Stimulated activated CD8-positive, alpha-beta memory T cell treated with anti-CD3 and anti-CD28 coated beads, Interleukin-15, amount 100 ng/mL, for 1 hour (primary cell): Measurements from ENCODE around the gene SRGAP2B.
"Not testable (repeated sequence)": the region's sequence is repeated elsewhere in the genome, so short reads cannot be mapped to it uniquely, and the experiment has no call there.

Source experiments
- DNase-seq: peaks from one replicate; pipeline ENCODE4 v3.0.0-alpha.2; 2020; ENCODE audit warnings: low read depth

Gene SRGAP2B

DNA sequence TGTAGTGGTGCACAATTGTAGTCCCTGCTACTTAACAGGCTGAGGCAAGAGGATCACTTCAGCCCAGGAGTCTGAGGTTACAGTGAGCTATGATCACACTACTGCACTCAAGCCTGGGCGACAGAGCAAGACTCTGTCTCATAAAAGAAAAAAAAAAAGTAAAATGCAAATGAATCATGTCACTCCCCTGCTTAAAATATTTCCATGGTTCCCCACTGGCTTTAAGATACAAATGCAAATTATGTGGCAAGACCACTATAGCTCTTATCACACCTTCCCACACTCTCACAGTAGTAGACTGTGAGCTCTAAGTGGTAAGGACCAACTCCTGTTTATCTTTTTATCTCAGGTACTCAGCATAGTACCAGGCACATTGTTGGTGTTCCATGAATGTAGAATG is 53.6 kb downstream of the SRGAP2B start:
- DNase-seq = not testable (repeated sequence)

DNA sequence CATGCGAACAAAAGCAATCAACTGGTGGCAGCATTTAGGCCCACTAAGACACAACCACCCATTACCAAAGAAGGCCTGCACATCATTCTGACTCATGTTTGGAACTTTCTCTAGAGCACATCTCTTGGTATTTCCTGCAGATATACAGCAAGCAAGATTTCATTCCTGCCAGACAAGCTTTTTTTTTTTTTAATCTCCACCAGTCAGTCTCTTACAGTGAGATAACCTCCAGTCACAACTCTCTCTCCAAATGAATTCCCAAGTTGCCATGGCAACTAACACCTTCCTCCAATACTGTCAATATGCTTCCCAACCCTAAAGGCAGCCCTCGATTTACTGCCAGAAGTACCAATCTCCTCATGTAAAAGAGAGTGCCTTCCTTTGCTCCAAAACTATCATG is 59.1 kb downstream of the SRGAP2B start:
- DNase-seq = not testable (repeated sequence)

DNA sequence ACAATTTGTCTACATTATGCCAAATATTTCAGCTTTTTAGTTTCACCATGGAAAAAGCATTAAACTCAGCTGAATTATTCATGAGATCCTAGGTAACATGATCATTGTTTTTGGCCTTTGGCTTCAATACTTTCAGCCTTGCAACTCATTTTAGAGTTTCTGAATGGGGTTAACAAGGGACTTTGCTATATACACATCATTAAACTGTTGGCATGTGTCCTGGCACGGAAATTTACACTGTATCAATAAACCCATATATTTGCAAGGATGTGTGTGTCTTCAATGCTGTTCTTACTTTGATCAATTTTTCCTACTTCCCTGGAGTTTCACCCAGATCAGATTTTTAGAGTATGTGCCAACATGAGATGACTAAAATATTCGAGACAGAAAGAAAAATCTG is 61.6 kb downstream of the SRGAP2B start:
- DNase-seq = not testable (repeated sequence)

DNA sequence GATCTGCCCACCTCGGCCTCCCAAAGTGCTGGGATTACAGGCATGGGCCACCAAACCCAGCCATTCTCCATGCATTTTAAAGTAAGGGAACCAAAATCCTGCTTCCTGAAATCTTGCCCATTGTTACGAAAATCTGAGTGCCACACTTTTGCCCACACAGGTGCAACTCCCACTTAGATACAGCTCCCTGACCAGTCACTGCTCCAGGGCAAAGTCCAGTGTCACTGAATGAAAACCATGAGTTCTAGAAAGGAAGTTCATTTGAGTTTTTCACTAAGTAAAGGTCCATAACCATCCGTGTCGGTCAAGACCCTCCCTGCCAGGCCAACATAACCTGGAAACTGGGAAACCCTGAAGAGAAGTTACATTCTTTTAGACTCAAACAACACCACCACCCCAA is 67.9 kb downstream of the SRGAP2B start:
- not testable (repeated sequence) for DNase-seq

DNA sequence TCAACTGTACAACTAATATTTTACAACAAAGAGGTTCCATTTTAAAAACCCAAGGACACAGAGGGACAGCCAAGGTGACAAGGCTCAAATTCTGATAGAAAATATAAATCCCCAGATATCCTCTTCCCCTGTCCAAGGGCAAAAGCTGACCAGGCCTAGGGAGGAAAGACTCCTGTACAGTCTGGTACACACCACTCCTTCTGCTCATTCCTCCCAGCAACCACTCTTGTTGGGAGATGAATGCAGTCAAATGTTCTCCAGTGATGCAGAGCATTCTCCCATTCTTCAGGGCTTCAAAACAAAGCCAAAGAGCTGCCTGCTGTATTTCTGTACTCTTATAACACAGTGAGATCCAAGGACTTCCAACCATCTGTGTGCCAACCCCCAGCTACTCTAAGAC is 69.8 kb downstream of the SRGAP2B start:
- DNase-seq = not testable (repeated sequence)

DNA sequence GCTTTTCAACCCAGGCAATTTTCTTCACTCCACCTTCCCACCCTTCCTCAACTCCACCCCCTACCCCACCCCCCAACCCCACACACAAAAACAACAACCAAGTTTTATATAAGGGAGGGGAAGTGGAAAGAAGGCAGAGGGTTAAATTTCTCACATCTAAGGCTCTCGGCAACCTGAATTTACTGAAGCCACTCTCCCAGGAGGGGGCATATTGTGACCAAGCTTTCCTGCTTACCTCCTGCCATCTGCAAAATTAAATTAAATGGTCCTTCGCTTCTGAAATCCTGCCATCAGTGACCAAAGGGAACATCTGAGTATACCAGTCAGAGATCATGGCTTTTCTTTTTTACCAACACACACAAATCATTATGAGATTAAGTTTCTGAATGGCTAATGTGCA is 72.9 kb downstream of the SRGAP2B start:
- not testable (repeated sequence) for DNase-seq

DNA sequence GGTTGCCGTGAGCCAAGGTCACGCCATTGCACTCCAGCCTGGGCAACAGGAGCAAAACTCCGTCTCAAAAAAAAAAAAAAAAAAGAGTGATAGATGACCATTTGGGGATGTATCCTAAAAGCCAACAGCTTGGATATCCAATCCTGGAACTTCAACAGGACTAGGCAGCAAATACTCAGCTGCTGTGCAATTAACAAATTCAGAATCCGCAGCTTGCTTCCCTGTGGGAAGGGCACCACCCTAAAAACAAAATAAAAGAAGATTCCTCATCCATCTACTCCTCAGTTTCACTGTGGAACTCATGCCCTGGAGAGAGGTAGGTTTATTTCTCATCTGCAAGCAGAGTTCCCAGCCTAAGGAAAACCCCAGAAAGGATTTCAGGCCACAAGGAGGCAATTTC is 73.4 kb downstream of the SRGAP2B start:
- not testable (repeated sequence) for DNase-seq

DNA sequence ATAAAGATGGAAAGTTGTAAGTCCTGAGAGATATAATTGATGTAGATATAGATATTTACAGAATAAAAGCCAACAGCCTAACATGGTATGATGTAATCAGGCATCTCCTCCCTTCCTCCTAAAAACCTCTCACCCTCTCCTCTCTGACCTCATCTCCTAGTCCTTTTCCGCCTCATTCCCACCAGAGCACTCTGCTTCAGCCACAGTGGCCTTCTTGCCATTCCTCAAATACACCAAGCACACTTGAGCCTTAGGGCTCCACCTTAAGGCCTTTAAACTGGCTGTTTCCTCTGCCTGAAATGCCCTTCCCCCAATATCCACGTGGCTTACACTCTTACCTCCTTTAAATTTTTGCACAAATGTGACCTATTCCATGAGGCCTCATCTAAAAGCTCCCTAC is 75.4 kb downstream of the SRGAP2B start:
- DNase-seq = not testable (repeated sequence)

DNA sequence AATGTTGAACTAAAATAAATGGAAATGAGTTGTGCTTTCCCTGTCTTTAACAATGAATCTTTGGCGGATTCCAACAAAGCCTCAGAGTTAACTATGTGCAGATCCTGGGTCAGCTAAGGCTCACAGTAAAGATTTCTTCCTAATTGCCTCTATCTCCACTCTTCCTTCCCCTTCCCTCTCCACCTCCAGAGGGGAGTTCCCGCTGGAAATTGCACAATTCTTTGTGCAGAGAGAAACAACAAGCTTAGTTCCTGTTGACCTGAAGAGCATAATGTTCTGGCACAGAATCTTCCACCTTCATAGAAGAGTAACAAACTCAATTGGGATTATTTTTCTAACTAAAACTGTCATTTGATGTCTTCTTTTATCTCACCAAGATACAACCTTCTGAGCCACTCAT is 77.4 kb downstream of the SRGAP2B start:
- DNase-seq = not testable (repeated sequence)

DNA sequence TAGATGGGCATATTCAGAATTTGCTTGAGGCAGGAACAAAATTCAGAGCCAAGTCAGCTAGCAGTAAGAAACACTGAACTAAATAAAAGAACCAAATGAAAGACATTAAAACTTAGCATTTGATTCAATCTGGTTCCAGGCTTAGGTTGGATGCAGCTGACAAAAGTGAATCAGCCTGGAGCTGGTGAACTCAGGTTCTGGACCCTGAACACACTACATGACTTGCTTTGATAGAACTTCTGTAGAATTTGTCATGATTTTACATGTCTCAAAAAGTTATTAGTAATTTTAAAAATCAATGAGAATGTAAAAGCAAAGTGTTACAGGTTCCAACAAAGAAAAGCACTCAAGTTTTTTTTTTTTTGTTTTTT is 78.7 kb downstream of the SRGAP2B start:
- not testable (repeated sequence) for DNase-seq

DNA sequence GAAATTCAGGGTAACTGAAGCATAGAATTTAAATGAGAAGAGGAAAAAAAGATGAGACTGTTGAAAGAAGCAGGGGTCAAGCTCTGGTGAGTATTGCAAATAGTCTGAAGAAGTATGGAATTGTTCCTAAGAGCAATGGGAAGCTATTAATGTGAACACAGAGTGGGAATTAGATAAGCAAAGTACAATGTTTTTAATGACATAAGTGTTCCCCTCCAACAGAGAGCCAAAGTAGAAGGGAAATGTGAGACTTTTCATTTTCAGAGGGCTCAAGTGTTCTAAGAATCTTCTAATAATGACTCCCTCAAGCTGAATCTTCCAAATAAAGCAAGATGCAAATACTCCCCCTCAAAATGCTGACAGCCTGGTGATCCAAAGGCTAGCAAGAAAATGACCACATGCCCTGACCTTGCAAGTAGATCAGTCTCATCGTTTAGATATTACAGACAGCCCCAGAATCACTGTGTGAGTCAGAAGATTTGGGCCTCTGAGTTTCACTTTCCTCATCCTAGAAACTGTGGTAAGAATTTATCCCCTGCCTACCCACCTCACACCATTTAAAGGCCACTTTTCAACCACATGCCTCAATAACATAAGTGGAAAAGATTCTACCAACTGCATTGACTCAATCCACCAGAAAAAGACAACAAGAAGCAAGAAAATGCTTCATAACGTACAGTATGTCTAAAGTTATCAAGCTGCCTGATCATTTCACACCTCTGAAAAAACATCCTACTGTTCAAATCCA is 79.2 kb downstream of the SRGAP2B start:
- not testable (repeated sequence) for DNase-seq

DNA sequence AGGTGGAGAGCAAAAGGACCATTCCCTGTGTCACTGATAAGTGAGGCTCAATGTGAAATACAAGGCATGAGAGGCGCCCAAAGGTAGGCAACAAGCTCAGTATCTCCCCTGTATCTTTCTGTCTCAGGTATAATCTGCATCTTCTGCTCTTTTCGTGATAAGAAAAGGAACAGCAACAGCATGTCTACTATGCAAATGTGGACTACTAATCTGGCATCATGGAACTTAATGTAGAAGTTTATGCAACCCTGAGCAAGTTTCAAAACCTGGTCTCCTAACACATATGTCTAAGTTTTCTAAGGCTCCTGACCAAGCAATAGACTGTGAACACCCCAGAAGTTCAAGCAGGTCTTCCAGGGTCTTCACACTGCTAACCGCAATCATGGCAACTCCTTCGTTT is 81.8 kb downstream of the SRGAP2B start:
- not testable (repeated sequence) for DNase-seq

DNA sequence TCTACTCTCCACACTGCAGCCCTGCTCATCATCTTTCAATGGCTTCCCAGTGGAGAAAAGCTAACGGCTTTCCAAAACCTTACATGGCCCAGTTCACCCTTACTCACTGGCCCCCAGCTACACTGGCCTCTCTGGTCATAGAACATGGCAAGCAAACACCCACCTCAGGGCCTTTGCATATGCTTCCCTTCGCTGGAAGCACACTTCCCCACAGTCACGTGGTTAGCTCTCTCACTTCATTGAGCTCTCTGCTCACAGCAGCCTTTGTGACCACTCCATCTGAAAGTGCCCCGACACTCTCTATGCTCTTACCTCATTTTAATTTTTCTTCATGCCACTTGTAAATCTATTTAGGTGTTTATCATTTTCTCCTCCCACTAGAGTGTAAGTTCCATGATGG is 83.3 kb downstream of the SRGAP2B start:
- not testable (repeated sequence) for DNase-seq

DNA sequence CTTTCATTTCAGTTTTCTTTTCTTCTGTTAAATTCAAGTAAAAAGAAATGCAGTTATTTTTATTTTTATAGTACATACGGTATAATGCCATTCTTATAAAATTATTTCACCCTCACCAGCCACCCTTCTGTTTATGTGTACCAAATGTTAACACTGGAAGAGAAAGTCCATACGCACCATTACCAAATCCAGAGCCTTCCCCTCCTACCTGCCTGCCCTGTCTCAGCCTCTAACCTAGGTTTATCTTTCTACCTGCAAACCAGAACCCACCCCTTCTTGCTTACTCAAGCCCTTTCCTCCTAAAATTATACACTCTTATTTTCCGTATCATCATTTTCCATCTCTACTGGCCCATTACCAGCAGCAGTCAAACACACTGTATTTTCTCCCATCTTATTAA is 84.5 kb downstream of the SRGAP2B start:
- not testable (repeated sequence) for DNase-seq

DNA sequence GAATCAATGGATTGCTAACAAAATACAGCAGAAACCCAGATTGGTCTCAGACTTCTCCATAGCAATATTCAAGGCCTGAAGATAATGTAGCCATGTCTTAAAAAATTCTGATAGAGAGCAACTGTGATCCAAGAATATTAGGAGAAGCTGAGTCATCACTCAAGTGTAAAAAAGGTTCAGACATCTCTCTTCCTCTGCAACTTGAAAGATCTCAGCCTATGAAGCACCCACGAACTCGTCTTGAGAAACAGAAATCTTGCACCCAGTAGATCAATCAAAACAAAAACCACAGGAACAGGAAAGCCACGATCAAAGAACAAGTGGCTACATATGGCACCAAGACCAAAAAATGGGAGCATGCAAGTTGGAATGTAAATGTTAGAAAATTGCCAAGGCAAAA is 85.2 kb downstream of the SRGAP2B start:
- not testable (repeated sequence) for DNase-seq

DNA sequence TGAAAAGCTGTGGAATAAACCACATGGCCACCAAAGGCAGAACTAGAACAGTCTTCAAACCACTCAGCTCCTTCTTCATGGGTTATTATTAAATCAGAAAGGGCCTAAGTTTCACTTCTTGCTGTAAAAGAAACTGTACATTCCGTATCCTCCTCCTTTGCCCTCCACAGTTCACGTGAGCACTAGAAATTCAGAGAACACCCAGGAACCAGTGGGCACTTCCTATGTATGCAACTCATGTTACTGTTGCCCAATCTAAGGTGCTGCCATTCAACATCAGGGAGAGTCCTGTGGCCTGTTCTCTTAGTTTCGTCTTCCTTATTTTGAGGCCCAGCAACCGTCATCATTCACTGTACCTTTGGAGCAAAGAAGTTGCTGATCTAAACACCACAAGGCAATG is 86.7 kb downstream of the SRGAP2B start:
- not testable (repeated sequence) for DNase-seq

DNA sequence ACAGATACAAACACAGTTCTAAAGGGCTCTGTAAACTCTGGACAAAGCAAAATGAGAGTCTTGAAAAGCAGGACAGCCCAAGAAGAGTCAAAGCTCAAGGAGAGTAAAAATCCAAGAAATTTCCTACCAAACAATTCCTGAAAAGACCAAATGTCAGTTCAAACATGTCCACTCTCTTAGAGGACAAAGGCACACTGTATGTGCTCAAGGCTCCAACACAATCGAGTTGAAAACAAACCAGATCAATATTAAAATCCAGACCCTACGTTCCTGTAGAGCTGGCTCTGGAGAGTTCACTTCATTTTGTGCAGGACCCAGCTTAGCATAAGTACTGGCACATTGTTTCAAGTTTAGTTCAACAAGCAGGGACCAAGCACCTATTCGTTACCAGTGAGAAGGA is 90.0 kb downstream of the SRGAP2B start:
- DNase-seq = not testable (repeated sequence)

DNA sequence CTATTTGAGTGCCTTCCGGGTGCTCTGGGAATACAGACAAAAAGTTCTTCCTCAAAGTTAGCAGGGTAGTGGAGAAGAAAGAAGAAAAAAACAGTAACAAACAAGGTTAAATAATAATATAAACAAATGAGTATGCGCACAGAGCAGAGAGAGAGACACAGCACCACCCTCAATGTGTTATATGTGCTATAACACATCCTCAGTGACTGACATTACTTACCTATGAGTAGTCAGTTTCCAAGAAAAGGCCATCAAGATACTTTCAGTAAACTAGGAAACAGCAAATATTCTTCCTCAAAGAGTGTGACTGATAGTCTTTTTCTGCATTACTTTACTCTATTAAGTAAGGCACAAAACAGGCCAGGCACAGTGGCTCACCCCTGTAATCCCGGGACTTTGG is 93.7 kb downstream of the SRGAP2B start:
- DNase-seq = not testable (repeated sequence)

DNA sequence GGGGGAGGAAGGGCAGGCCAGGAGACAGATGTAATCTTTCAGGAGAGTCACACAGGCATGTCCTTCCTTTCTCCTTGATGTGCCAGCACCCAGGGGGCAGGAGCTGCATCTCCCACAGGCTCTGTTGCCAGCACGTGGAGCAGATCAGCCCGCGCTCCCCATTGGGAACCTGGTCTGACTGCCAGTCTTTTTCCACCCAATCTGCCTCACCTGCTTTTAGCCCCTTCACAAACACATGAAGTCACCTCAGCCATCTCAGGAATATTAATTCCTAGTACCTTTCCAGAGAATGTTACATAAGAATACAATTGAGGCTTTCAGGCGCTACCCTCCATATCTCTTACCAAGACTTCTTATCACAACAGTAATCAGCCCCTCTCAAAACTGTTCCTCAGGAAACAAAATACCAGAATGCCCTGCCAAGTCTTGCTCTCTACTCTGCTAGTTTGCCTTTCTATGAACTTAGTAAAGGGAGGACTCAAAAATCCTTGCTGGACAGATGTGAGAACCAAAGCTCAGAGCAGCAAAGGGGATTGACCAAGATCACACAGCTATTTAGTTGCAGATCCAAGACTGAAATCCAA is 94.3 kb downstream of the SRGAP2B start:
- DNase-seq = not testable (repeated sequence)

DNA sequence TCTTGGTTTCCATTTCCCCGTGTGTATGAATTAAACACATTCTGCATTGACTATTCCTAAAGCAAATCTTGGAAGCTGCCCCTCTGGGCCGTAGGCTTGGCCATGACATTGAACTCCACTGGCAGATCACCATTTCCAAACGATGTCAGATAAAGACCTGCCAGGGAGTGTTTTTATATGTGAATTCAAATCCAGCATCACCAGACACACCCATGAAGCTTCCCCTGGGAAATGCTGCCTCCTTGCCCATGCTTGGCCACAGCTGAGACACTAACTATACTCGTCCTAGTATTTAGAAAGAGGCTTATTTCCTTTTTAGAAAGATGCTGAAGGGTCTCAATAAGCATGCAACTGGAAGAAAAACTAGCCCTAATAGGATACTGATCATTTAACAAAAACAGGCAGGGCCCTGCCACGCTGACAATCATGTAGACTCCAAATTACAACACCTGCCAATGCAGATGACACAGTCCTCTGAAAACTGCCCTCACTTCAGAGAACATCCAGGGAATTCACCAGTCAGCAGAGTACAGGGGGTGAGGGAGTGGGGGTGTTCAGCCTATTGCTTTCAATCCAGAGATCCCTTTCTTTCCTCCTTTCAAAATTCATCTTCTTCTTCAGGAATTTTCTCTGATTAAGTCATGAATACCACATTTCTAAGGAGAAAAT is 94.9 kb downstream of the SRGAP2B start:
- DNase-seq = not testable (repeated sequence)

DNA sequence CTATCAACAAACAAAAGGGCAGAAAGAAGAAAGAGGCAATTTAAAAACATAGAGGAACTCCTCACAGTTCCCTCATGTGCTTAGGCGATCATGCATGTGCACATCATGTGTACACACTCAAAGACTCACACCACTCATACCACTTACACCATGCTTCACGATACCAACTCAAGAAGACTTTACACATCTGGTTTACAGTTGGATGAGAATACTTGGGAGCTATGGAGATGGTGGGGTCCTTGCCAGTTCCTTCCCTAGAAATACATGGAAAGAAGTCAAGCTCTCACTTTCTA is 96.2 kb downstream of the SRGAP2B start:
- not testable (repeated sequence) for DNase-seq

DNA sequence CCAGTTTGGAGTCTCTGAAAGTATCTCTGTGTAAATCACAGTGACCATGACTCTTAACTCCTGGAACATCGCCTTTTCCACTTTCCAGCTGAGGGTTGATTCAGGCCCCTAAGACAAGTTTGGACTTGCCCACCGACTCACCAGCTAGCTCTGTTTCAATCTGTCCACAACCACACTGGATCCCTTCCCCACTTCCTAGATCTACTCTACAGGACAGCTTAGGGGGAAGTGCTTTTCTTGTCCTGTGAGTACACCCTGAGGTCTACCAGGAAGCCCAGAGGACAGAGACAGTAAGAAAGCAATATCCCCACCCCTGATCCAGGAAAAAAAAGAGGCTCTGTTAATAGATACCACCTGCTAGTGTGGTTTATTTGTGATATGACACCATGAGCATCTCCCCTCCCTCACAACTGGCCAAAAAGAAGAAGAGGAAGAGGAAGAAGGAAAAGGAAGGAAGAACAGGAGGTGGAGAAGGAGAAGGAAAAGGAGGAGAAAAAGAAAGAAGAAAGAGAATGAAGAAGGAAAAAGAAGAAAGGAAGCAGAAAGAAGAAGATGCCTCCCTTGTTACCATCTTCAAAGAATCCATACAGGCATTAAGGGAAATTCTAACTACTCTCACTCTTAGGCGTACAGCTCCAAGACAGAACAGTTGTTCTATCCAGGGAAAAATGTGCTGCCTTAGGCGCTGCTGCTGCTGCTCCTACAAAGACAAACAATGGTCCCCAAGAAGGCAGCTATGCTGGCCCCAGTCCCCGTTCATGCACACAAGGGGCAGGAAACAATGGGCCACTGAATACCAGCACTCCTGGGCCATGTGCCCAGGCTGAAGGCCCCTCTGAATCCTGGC is 96.8 kb downstream of the SRGAP2B start:
- not testable (repeated sequence) for DNase-seq
